ENCODE results near the gene CLPSL2. TPM values are rescaled to one million over a fixed set of nuclear protein-coding genes. Genes with fewer than 3 reads are reported as not detected.

The CLPSL2 gene
- total and polyA plus RNA-seq, 12 donors = not detected

DNA sequence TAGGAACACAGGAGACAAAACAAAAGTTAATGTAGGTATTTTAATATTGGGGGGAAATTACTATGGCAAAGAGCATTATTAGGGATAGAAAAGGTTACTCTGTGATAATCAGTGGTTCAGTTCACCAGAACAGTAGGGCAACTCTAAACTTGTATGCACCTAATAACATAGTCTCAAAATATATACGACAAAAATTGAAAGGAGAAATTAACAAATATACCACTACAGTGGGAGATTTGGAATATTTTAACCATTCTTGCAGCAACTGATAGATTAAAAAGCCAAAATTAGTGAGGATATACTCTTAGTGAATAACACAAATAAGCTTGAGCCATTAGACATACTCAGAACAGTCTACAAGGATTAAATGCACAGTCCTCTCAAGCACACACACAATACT is 28.5 kb upstream of the CLPSL2 start:
- TF ChIP-seq, protein P1, sequence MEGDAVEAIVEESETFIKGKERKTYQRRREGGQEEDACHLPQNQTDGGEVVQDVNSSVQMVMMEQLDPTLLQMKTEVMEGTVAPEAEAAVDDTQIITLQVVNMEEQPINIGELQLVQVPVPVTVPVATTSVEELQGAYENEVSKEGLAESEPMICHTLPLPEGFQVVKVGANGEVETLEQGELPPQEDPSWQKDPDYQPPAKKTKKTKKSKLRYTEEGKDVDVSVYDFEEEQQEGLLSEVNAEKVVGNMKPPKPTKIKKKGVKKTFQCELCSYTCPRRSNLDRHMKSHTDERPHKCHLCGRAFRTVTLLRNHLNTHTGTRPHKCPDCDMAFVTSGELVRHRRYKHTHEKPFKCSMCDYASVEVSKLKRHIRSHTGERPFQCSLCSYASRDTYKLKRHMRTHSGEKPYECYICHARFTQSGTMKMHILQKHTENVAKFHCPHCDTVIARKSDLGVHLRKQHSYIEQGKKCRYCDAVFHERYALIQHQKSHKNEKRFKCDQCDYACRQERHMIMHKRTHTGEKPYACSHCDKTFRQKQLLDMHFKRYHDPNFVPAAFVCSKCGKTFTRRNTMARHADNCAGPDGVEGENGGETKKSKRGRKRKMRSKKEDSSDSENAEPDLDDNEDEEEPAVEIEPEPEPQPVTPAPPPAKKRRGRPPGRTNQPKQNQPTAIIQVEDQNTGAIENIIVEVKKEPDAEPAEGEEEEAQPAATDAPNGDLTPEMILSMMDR (IDR thresholded peaks at IDR 0.05) = no peak
- no peak for TF ChIP-seq POLR2A (IDR thresholded peaks at IDR 0.05)
- 91 to 100% (median 96%) methylated on average over 1 of the region's 1 CpG for WGBS, 4 donors

DNA sequence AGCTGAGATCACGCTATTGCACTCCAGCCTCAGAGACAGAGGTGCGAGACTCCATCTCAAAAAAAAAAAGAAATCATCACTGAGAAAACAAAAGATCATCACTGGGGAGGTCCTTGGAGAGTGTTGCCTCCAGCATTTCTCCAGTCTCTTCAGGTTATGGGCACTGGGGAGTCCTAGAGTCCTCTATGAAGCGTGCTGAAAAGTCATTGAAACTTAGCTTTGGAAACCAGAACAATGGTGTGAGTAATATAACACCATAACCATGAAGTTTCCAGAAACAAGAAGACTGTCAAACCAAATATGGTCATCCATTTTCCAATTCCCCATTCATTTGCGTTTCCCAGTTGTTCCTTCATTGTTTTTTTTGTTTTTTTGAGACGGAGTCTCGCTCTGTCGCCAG is 25.8 kb upstream of the CLPSL2 start:
- Histone ChIP-seq H3K4me3 (no peak overlapping the region), H3K27ac (no peak overlapping the region), H3K4me1 (replicated peaks in 1 of 2) (no peaks in the 10 kb centered on the region), H3K36me3 (replicated peaks in 1 of 2) (no peaks in the 10 kb centered on the region), H3K9me3 (replicated peaks in 1 of 3) (no peaks in the 10 kb centered on the region), H3K27me3 (no peaks in the 10 kb centered on the region)
- TF ChIP-seq POLR2A (IDR thresholded peaks at IDR 0.05) = no peak
- TF ChIP-seq, protein P1 (IDR thresholded peaks at IDR 0.05) = no peak
- intact Hi-C loops (cut with DNase I) = no loop called here
- WGBS, 4 donors = 89 to 92% (median 90%) methylated on average over 7 of the region's 7 CpGs
- no peak for DNase-seq

More for the DNA sequence above, 28.5 kb upstream of the CLPSL2 start:
- H3K36me3 ChIP-seq (replicated peaks in 1 of 2) = no peaks in the 10 kb centered on the region
- no peaks in the 10 kb centered on the region for H3K9me3 ChIP-seq (replicated peaks in 1 of 3)
- intact Hi-C loops (cut with DNase I) = no loop called here
- H3K4me3 ChIP-seq = no peak overlapping the region
- H3K27me3 ChIP-seq = no peaks in the 10 kb centered on the region
- DNase-seq = no peak
- H3K4me1 ChIP-seq (replicated peaks in 1 of 2) = no peaks in the 10 kb centered on the region
- no peak overlapping the region for H3K27ac ChIP-seq

- no peaks in the 10 kb centered on the region for H3K9me3 ChIP-seq (replicated peaks in 1 of 3)
- no peak overlapping the region for H3K4me3 ChIP-seq
- 58 to 87% (median 69%) methylated on average over 4 of the region's 4 CpGs for WGBS, 4 donors
- no peak for DNase-seq
- H3K4me1 ChIP-seq (replicated peaks in 1 of 2) = no peaks in the 10 kb centered on the region
- H3K27ac ChIP-seq = no peak overlapping the region
- H3K27me3 ChIP-seq = no peaks in the 10 kb centered on the region
- intact Hi-C loops (cut with DNase I) = no loop called here
- no peaks in the 10 kb centered on the region for H3K36me3 ChIP-seq (replicated peaks in 1 of 2)
- TF ChIP-seq, protein P1 (IDR thresholded peaks at IDR 0.05) = no peak
- no peak for TF ChIP-seq POLR2A (IDR thresholded peaks at IDR 0.05)
Measured at GRCh38 chr6:35751594-35751993, 24.8 kb upstream of the CLPSL2 start.

- intact Hi-C loops (cut with DNase I) = no loop called here
- no peaks in the 10 kb centered on the region for H3K36me3 ChIP-seq (replicated peaks in 1 of 2)
- no peak overlapping the region for H3K27ac ChIP-seq
- no peak for DNase-seq
- H3K4me3 ChIP-seq = no peak overlapping the region
- no peaks in the 10 kb centered on the region for H3K27me3 ChIP-seq
- WGBS, 4 donors = 76 to 92% (median 83%) methylated on average over 4 of the region's 4 CpGs
- no peak for TF ChIP-seq POLR2A (IDR thresholded peaks at IDR 0.05)
- TF ChIP-seq, protein P1 (IDR thresholded peaks at IDR 0.05) = no peak
- H3K4me1 ChIP-seq (replicated peaks in 1 of 2) = no peaks in the 10 kb centered on the region
- no peaks in the 10 kb centered on the region for H3K9me3 ChIP-seq (replicated peaks in 1 of 3)
Measured at GRCh38 chr6:35752330-35752729, 24.1 kb upstream of the CLPSL2 start.

Data from adrenal gland (tissue), 12 donors.